K562 (cell line): ENCODE measurements around the gene ADAM19.

Experiments used
- SP2 ChIP-seq: IDR thresholded peaks from 2 replicates; pipeline ENCODE4 v1.6.1; 2011; ENCODE audit warnings: mild to moderate bottlenecking, low read depth, low read length, moderate library complexity; ENCODE audit not compliant: poor library complexity, severe bottlenecking; ENCODE audit errors: extremely low read depth
- TF ChIP-seq, protein P1 (sequence below): sonication (generic); formaldehyde crosslinking; IDR thresholded peaks from 2 replicates; pipeline ENCODE4 v1.8.1; 2023; ENCODE audit warnings: missing genetic modification reagents, mild to moderate bottlenecking, borderline replicate concordance

- TF ChIP-seq SP2: no peak
- TF ChIP-seq, protein P1, sequence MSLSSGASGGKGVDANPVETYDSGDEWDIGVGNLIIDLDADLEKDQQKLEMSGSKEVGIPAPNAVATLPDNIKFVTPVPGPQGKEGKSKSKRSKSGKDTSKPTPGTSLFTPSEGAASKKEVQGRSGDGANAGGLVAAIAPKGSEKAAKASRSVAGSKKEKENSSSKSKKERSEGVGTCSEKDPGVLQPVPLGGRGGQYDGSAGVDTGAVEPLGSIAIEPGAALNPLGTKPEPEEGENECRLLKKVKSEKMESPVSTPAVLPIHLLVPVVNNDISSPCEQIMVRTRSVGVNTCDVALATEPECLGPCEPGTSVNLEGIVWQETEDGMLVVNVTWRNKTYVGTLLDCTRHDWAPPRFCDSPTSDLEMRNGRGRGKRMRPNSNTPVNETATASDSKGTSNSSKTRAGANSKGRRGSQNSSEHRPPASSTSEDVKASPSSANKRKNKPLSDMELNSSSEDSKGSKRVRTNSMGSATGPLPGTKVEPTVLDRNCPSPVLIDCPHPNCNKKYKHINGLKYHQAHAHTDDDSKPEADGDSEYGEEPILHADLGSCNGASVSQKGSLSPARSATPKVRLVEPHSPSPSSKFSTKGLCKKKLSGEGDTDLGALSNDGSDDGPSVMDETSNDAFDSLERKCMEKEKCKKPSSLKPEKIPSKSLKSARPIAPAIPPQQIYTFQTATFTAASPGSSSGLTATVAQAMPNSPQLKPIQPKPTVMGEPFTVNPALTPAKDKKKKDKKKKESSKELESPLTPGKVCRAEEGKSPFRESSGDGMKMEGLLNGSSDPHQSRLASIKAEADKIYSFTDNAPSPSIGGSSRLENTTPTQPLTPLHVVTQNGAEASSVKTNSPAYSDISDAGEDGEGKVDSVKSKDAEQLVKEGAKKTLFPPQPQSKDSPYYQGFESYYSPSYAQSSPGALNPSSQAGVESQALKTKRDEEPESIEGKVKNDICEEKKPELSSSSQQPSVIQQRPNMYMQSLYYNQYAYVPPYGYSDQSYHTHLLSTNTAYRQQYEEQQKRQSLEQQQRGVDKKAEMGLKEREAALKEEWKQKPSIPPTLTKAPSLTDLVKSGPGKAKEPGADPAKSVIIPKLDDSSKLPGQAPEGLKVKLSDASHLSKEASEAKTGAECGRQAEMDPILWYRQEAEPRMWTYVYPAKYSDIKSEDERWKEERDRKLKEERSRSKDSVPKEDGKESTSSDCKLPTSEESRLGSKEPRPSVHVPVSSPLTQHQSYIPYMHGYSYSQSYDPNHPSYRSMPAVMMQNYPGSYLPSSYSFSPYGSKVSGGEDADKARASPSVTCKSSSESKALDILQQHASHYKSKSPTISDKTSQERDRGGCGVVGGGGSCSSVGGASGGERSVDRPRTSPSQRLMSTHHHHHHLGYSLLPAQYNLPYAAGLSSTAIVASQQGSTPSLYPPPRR (CRISPR knock-in tag): no peak
Observed at GRCh38 chr5:157607371-157608161, 32.0 kb upstream of the ADAM19 start.
